NT2/D1 (cell line): Measurements from ENCODE around the gene ASAP2.

Source experiments
- SUZ12 ChIP-seq: IDR thresholded peaks from 2 replicates; pipeline ENCODE4 v1.6.1; 2011; ENCODE audit not compliant: insufficient read length, insufficient read depth; ENCODE audit errors: extremely low read depth
- YY1 ChIP-seq: IDR thresholded peaks from 2 replicates; pipeline ENCODE4 v1.6.1; 2011; ENCODE audit not compliant: insufficient read length, insufficient read depth

DNA sequence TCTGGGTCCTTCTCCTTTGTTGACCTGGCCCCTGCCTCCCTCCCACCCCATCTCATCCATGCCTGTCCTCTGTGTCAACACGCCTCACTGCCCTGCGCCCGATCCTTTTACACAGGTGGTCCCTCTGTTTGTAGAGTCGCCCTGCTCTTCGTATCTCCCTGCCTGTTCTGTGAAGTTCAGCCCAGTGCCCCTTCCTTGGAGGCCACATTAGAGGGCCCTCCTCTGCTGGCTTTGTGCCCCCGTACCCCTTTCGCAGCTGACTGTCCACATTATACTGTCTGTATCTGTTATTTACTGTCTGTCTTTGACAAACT, 25.5 kb downstream of the ASAP2 start:
- no peak for TF ChIP-seq SUZ12
- no peak for TF ChIP-seq YY1
